Nephron progenitor cell (in vitro differentiated cells): ENCODE data around the gene VGLL3.

ENCODE experiments used
- DNase-seq: peaks from one replicate; pipeline ENCODE4 v3.0.0; 2021
- H3K27ac Mint-ChIP-seq: 2 replicates; pipeline ENCODE4 v1.8.0; 2021; ENCODE audit warnings: mild to moderate bottlenecking, moderate library complexity, mixed read lengths
- H3K27me3 Mint-ChIP-seq: 2 replicates; pipeline ENCODE4 v1.8.0; 2021; ENCODE audit warnings: mild to moderate bottlenecking, low read depth, mixed read lengths; ENCODE audit not compliant: poor library complexity
- H3K36me3 Mint-ChIP-seq: 2 replicates; pipeline ENCODE4 v1.8.0; 2021; ENCODE audit warnings: low read depth, mixed read lengths
- H3K4me1 Mint-ChIP-seq: 2 replicates; pipeline ENCODE4 v1.8.0; 2021; ENCODE audit warnings: mixed read lengths
- H3K4me3 Mint-ChIP-seq: 2 replicates; pipeline ENCODE4 v1.8.0; 2021; ENCODE audit warnings: mild to moderate bottlenecking, moderate library complexity, mixed read lengths
- H3K9me3 Mint-ChIP-seq: 2 replicates; pipeline ENCODE4 v1.8.0; 2021; ENCODE audit warnings: mild to moderate bottlenecking, moderate library complexity, mixed read lengths
- TF ChIP-seq, protein P1 (sequence below): fragments of 200-600 bp; sonication (generic); IDR thresholded peaks from 2 replicates; pipeline ENCODE4 v1.5.0; 2021; ENCODE audit warnings: antibody characterized with exemption

VGLL3 gene

DNA sequence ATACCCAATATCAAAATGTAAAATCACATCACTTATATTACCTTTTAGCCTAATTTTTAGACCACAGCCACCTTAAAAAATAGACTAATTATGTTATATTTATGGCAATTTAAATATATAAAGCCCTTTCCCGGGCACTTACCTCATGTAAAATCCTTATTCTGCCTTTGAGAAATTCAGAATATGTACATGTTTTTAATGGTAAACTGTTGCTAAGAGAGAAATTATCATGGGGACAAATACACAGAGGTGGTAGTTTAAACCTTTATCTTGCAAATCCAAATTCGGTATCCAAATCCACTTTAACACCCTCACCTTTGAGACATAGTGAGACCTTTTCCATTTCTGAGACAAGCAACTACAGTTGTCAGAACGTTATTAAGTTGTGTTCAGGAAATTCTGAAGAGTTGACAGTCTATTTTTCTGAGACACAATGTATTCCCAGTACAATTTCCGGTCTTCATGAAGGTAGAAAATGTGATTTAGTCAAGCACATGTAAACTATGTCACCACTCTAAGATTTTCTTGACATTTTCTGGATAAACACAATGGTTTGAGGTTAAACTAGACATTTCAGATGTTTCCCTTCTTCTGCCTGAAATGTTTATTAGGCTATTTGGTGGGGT lies 10.6 kb upstream of the VGLL3 start:
- TF ChIP-seq, protein P1, sequence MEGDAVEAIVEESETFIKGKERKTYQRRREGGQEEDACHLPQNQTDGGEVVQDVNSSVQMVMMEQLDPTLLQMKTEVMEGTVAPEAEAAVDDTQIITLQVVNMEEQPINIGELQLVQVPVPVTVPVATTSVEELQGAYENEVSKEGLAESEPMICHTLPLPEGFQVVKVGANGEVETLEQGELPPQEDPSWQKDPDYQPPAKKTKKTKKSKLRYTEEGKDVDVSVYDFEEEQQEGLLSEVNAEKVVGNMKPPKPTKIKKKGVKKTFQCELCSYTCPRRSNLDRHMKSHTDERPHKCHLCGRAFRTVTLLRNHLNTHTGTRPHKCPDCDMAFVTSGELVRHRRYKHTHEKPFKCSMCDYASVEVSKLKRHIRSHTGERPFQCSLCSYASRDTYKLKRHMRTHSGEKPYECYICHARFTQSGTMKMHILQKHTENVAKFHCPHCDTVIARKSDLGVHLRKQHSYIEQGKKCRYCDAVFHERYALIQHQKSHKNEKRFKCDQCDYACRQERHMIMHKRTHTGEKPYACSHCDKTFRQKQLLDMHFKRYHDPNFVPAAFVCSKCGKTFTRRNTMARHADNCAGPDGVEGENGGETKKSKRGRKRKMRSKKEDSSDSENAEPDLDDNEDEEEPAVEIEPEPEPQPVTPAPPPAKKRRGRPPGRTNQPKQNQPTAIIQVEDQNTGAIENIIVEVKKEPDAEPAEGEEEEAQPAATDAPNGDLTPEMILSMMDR: no peak
- Mint-ChIP-seq H3K27me3 (no peaks in the 10 kb centered on the region), H3K4me1 (no peaks in the 10 kb centered on the region), H3K27ac (no peak overlapping the region), H3K9me3 (no peaks in the 10 kb centered on the region), H3K4me3 (no peak overlapping the region), H3K36me3 (no peaks in the 10 kb centered on the region)
- no peak for DNase-seq

DNA sequence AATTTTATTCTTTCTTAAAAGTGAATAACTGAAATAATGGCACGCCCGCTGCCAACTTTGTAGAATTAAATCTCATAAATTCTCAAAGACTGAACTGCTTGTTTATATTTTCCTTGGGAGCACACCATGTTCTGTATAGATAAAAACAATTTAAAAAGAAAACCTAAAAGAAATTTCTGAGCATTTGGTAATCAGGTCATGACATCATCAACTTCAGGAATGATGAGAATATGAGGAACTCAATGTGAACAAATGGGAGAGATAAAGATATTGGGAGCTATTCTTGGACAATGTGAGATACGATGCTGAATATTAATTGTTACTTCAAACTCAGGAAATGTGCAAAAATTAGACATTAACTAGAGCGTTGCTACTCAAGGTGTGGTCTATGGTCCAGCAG lies 10.0 kb upstream of the VGLL3 start:
- no peaks in the 10 kb centered on the region for H3K9me3 Mint-ChIP-seq
- no peaks in the 10 kb centered on the region for H3K36me3 Mint-ChIP-seq
- H3K4me3 Mint-ChIP-seq: no peak overlapping the region
- no peaks in the 10 kb centered on the region for H3K4me1 Mint-ChIP-seq
- peaks cover under 1% of the 10 kb centered on the region for H3K27me3 Mint-ChIP-seq
- TF ChIP-seq, protein P1: no peak
- DNase-seq: no peak
- no peak overlapping the region for H3K27ac Mint-ChIP-seq

DNA sequence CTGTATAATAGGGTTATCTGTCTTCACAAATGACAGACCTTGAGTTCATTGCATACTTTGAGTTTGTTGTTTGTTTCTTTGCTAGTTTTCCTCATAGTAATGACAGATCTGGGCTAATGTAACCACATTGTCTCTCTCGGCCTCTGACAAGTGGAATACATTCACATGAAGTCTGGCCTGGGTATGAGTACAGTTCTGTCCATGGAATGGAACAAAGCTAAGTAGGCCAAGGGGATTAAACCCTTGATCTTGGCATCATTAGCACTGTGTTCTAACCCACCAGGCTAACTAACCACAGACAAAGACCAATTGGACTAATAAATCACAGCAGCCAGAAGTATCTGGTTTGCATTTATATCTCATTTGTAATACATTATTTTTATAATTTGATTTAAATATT lies 7.6 kb upstream of the VGLL3 start:
- H3K4me3 Mint-ChIP-seq: no peak overlapping the region

DNA sequence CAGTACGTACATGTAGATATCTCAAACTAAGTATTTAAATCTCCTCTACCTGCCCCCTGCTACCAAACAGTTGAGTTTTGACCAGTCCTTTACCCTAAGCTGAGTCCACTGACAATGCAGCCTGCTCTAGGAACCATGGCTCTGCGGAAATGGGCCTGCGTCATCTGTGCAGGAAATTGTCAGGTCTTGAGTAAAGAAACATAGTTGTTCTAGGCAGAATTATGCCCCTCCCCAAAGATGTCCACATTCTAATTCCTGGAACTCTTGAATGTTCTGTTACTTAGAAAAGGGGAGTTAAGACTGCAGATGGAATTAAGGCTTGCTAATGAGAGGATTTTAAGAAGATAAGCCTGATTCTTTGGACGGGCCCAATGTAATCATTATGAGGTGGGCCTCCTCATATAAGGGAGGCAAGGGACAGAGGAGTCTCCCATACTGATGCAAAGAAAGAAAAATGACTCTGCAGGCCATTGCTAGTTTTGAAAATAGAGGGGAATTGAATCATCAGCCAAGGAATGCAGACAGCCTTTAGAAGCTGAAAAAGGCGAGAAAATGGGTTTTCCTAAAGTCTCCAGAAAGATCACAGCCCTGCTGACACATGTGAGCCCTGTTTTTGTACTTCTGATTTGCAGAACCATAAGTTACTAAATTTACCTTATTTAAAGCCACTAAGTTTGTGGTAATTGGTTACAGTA lies 5.5 kb upstream of the VGLL3 start:
- no peak overlapping the region for H3K27ac Mint-ChIP-seq
- H3K27me3 Mint-ChIP-seq: peaks cover 11% of the 10 kb centered on the region
- peaks cover 1% of the 10 kb centered on the region for H3K4me1 Mint-ChIP-seq

More for the DNA sequence above, 7.6 kb upstream of the VGLL3 start:
- H3K9me3 Mint-ChIP-seq: no peaks in the 10 kb centered on the region
- TF ChIP-seq, protein P1: no peak
- peaks cover 4% of the 10 kb centered on the region for H3K27me3 Mint-ChIP-seq
- no peak for DNase-seq
- no peaks in the 10 kb centered on the region for H3K36me3 Mint-ChIP-seq
- H3K4me1 Mint-ChIP-seq: no peaks in the 10 kb centered on the region
- no peak overlapping the region for H3K27ac Mint-ChIP-seq

DNA sequence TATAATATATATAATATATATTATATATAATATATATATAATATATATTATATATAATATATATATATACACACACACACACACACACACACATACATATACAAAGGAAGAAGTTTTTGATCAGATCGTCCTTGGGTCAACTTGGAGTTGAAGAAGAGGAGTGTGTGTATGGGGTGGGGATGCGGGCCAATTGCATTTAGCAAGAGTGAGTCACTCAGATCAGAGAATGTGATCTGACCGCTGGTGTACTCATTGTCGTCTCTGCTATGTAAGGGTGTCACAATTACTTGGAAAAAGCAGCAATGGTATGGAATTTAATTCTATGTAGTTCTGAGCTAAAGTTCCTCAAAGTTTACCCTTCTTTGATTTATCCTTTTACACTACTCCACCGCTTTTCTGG lies 4.6 kb upstream of the VGLL3 start:
- H3K4me3 Mint-ChIP-seq: no peak overlapping the region
- H3K27ac Mint-ChIP-seq: no peak overlapping the region
- no peaks in the 10 kb centered on the region for H3K9me3 Mint-ChIP-seq
- TF ChIP-seq, protein P1: no peak
- H3K27me3 Mint-ChIP-seq: peaks cover 11% of the 10 kb centered on the region
- H3K4me1 Mint-ChIP-seq: peaks cover 5% of the 10 kb centered on the region
- no peak for DNase-seq
- no peaks in the 10 kb centered on the region for H3K36me3 Mint-ChIP-seq

More for the DNA sequence above, 5.5 kb upstream of the VGLL3 start:
- no peaks in the 10 kb centered on the region for H3K36me3 Mint-ChIP-seq
- TF ChIP-seq, protein P1: no peak
- no peak overlapping the region for H3K4me3 Mint-ChIP-seq
- H3K9me3 Mint-ChIP-seq: no peaks in the 10 kb centered on the region
- no peak for DNase-seq

DNA sequence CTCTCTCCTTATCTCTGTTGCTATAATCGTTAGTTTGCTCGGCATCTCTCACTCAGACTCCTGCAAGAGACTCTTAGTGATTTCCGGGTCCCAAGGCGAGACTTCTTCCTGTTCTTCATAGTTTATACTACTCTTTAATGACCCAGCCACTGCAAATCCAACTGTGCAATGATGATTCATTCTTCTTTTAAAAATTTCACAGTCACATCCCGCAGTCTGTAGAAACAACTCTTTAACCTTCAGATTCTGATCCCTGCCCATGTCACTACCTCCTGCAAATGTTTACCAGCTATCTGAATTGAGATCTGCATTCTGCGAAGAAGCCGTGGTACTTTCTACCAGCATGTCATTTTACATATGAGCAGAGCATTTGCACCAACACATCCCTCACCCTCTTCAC lies 2.8 kb upstream of the VGLL3 start:
- Mint-ChIP-seq H3K36me3 (no peaks in the 10 kb centered on the region), H3K9me3 (no peaks in the 10 kb centered on the region), H3K4me3 (no peak overlapping the region), H3K4me1 (peaks cover 10% of the 10 kb centered on the region), H3K27me3 (peaks cover 29% of the 10 kb centered on the region), H3K27ac (no peak overlapping the region)
- DNase-seq: no peak
- TF ChIP-seq, protein P1: no peak
